GM15510 (cell line): Measurements from ENCODE around the gene ANAPC7.

Experiments used
- POLR2A ChIP-seq: IDR thresholded peaks from 3 replicates; pipeline ENCODE4 v1.6.1; 2011; ENCODE audit warnings: borderline replicate concordance; ENCODE audit not compliant: insufficient read length; ENCODE audit errors: extremely low read depth

The ANAPC7 gene

GRCh38 chr12:110352401-110352800 is 51.1 kb downstream of the ANAPC7 start:
- no peak for TF ChIP-seq POLR2A

- TF ChIP-seq POLR2A = no peak
These were observed 52.4 kb downstream of the ANAPC7 start for GRCh38 chr12:110351119-110351518.

- peak; percentile 24 for TF ChIP-seq POLR2A
These were observed 53.9 kb downstream of the ANAPC7 start for GRCh38 chr12:110349514-110350151.

- TF ChIP-seq POLR2A = no peak
These were observed 54.4 kb downstream of the ANAPC7 start for GRCh38 chr12:110349096-110349495.

GRCh38 chr12:110348431-110349059 is 55.0 kb downstream of the ANAPC7 start:
- no peak for TF ChIP-seq POLR2A

- no peak for TF ChIP-seq POLR2A
These were observed 55.7 kb downstream of the ANAPC7 start for GRCh38 chr12:110347767-110348166.

GRCh38 chr12:110345963-110346362 is 57.5 kb downstream of the ANAPC7 start:
- no peak for TF ChIP-seq POLR2A

GRCh38 chr12:110345176-110345661 is 58.3 kb downstream of the ANAPC7 start:
- TF ChIP-seq POLR2A = no peak

GRCh38 chr12:110344657-110345056 is 58.9 kb downstream of the ANAPC7 start:
- no peak for TF ChIP-seq POLR2A

GRCh38 chr12:110343736-110344555 is 59.6 kb downstream of the ANAPC7 start:
- TF ChIP-seq POLR2A = no peak

GRCh38 chr12:110343114-110343513 is 60.4 kb downstream of the ANAPC7 start:
- no peak for TF ChIP-seq POLR2A

GRCh38 chr12:110342157-110342556 is 61.4 kb downstream of the ANAPC7 start:
- no peak for TF ChIP-seq POLR2A

GRCh38 chr12:110340706-110341105 is 62.8 kb downstream of the ANAPC7 start:
- TF ChIP-seq POLR2A = no peak

GRCh38 chr12:110339184-110339952 is 64.1 kb downstream of the ANAPC7 start:
- no peak for TF ChIP-seq POLR2A

- no peak for TF ChIP-seq POLR2A
These were observed 64.8 kb downstream of the ANAPC7 start for GRCh38 chr12:110338754-110339153.

- TF ChIP-seq POLR2A = no peak
These were observed 65.4 kb downstream of the ANAPC7 start for GRCh38 chr12:110337912-110338710.
